ENCODE results near the gene RBMS3. TPM values are rescaled to one million over a fixed set of nuclear protein-coding genes. Genes with fewer than 3 reads are reported as not detected.

Gene RBMS3
- total RNA-seq, 4 donors from 2014 or later: 2.8 to 77.6 (median 13.7) TPM

- Histone ChIP-seq H3K27ac (no peak overlapping the region), H3K9me3 (no peaks in the 10 kb centered on the region), H3K4me3 (no peak overlapping the region), H3K27me3 (no peaks in the 10 kb centered on the region), H3K36me3 (no peaks in the 10 kb centered on the region), H3K4me1 (no peaks in the 10 kb centered on the region)
- TF ChIP-seq POLR2A (IDR thresholded peaks at IDR 0.05): no peak
- TF ChIP-seq CTCF (IDR thresholded peaks at IDR 0.05): no peak
- DNase-seq: no peak
Observed at GRCh38 chr3:29267226-29267625, 13.6 kb upstream of the RBMS3 start.

- Histone ChIP-seq H3K9me3 (no peaks in the 10 kb centered on the region), H3K4me3 (no peak overlapping the region), H3K27me3 (no peaks in the 10 kb centered on the region), H3K36me3 (no peaks in the 10 kb centered on the region), H3K27ac (no peak overlapping the region), H3K4me1 (no peaks in the 10 kb centered on the region)
- no peak for TF ChIP-seq CTCF (IDR thresholded peaks at IDR 0.05)
- no peak for TF ChIP-seq POLR2A (IDR thresholded peaks at IDR 0.05)
- no peak for DNase-seq
Observed at GRCh38 chr3:29268651-29269050, 12.2 kb upstream of the RBMS3 start.

GRCh38 chr3:29270752-29271151 is 10.1 kb upstream of the RBMS3 start:
- TF ChIP-seq POLR2A (IDR thresholded peaks at IDR 0.05) (no peak), CTCF (IDR thresholded peaks at IDR 0.05) (no peak)
- no peak for DNase-seq

GRCh38 chr3:29271475-29271874 is 9.4 kb upstream of the RBMS3 start:
- TF ChIP-seq CTCF (IDR thresholded peaks at IDR 0.05): no peak
- no peak for TF ChIP-seq POLR2A (IDR thresholded peaks at IDR 0.05)
- H3K36me3 ChIP-seq: no peaks in the 10 kb centered on the region
- no peak for DNase-seq
- H3K9me3 ChIP-seq: no peaks in the 10 kb centered on the region
- no peak overlapping the region for H3K4me3 ChIP-seq
- no peaks in the 10 kb centered on the region for H3K4me1 ChIP-seq
- no peaks in the 10 kb centered on the region for H3K27me3 ChIP-seq
- H3K27ac ChIP-seq: no peak overlapping the region

More at GRCh38 chr3:29270752-29271151, 10.1 kb upstream of the RBMS3 start:
- H3K36me3 ChIP-seq: no peaks in the 10 kb centered on the region
- no peaks in the 10 kb centered on the region for H3K4me1 ChIP-seq
- no peak overlapping the region for H3K27ac ChIP-seq
- H3K9me3 ChIP-seq: no peaks in the 10 kb centered on the region
- H3K4me3 ChIP-seq: no peak overlapping the region
- no peaks in the 10 kb centered on the region for H3K27me3 ChIP-seq

- Histone ChIP-seq H3K9me3 (no peaks in the 10 kb centered on the region), H3K4me1 (no peaks in the 10 kb centered on the region), H3K27me3 (no peaks in the 10 kb centered on the region), H3K27ac (no peak overlapping the region), H3K36me3 (no peaks in the 10 kb centered on the region), H3K4me3 (no peak overlapping the region)
- no peak for DNase-seq
- TF ChIP-seq POLR2A (IDR thresholded peaks at IDR 0.05) (no peak), CTCF (IDR thresholded peaks at IDR 0.05) (no peak)
Observed at GRCh38 chr3:29274667-29275066, 6.2 kb upstream of the RBMS3 start.

GRCh38 chr3:29275309-29275708 is 5.6 kb upstream of the RBMS3 start:
- Histone ChIP-seq H3K27me3 (no peaks in the 10 kb centered on the region), H3K4me3 (no peak overlapping the region), H3K27ac (no peak overlapping the region), H3K4me1 (no peaks in the 10 kb centered on the region), H3K36me3 (no peaks in the 10 kb centered on the region), H3K9me3 (no peaks in the 10 kb centered on the region)
- DNase-seq: no peak
- TF ChIP-seq POLR2A (IDR thresholded peaks at IDR 0.05) (no peak), CTCF (IDR thresholded peaks at IDR 0.05) (no peak)
